A673 (cell line): Measurements from ENCODE around the gene MED6.

Experiments used
- EZH2 ChIP-seq: fragments of 200-600 bp; sonication (generic); IDR thresholded peaks from 2 replicates; pipeline ENCODE4 v1.6.1; 2017; ENCODE audit warnings: borderline replicate concordance, low read depth, mild to moderate bottlenecking, mixed read lengths, antibody characterized with exemption, low read length; ENCODE audit not compliant: poor library complexity, severe bottlenecking
- TF ChIP-seq, protein P1 (sequence below): fragments of 300-800, 200-600 bp; sonication (generic); conservative IDR thresholded peaks from 2 replicates; pipeline ENCODE4 v1.5.1; 2017; ENCODE audit warnings: low read depth, mild to moderate bottlenecking, antibody characterized with exemption, low read length, moderate library complexity, mixed read lengths

DNA sequence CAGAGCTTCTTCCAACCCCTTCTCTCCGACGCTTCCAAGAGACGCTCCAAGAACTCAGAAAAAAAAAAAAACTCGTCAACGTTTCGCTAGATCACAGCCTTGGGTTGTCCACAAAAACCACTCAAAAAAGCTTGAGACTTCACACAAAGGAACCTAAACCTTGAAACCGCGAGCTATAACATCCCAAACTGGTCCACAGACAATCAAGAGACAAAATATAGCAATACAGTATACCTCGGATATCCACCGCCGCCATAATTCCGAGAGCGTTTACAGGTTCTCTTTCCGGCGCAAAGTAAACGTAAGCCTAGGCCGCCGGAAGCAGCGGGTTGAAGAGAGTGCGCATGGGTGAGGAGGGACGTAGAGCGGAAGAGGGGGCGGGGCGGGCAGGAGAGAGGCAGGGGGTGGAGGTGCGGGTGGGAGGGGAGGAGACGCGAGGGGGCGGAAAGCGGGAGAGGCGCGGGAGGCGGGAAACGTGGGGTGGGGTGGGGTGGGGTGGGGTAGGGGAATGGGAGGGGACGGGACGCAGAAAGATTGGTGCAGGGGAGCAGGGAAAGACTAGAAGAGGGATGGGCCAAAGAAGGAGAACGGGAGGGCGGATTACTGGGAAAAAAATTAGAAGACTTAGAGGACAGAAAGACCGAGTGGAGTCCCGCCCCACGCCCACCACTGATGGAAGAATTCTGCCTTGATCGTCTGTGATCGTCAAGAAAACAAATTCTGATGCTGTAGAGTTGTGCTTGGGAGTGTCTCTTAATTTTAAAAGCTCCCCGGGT is at the start of gene MED6:
- TF ChIP-seq, protein P1, sequence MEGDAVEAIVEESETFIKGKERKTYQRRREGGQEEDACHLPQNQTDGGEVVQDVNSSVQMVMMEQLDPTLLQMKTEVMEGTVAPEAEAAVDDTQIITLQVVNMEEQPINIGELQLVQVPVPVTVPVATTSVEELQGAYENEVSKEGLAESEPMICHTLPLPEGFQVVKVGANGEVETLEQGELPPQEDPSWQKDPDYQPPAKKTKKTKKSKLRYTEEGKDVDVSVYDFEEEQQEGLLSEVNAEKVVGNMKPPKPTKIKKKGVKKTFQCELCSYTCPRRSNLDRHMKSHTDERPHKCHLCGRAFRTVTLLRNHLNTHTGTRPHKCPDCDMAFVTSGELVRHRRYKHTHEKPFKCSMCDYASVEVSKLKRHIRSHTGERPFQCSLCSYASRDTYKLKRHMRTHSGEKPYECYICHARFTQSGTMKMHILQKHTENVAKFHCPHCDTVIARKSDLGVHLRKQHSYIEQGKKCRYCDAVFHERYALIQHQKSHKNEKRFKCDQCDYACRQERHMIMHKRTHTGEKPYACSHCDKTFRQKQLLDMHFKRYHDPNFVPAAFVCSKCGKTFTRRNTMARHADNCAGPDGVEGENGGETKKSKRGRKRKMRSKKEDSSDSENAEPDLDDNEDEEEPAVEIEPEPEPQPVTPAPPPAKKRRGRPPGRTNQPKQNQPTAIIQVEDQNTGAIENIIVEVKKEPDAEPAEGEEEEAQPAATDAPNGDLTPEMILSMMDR: no peak
- no peak for TF ChIP-seq EZH2
